ENCODE results near the gene SMAD9.

SMAD9 gene

DNA sequence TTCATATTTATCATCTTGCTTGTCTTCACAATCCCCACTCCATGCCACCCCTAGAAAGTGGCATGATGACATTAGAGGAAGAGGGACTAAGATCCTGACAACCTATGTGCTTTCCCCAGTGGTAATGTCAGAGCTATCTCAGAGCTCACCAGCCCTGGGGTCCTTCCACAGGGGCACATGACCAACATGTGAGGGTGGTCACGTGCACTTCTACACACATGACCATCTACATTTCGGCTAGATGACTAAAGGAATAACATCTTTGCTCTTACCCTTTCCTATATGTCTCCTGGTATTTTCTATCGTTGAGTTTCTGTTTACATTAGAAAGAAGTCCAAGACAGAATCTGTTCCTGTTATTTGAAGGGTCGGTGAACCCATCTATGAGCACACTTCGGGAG, 54.8 kb downstream of the SMAD9 start:
- no peak overlapping the region for H3K27ac Mint-ChIP-seq
- H3K4me3 Mint-ChIP-seq = no peak overlapping the region
- no peaks in the 10 kb centered on the region for H3K9me3 Mint-ChIP-seq
- H3K27me3 Mint-ChIP-seq (ENCODE audit: low read depth) = peaks cover 14% of the 10 kb centered on the region
- no peaks in the 10 kb centered on the region for H3K36me3 Mint-ChIP-seq (ENCODE audit: low read depth)
- peaks cover 3% of the 10 kb centered on the region for H3K4me1 Mint-ChIP-seq (ENCODE audit: low read depth)

DNA sequence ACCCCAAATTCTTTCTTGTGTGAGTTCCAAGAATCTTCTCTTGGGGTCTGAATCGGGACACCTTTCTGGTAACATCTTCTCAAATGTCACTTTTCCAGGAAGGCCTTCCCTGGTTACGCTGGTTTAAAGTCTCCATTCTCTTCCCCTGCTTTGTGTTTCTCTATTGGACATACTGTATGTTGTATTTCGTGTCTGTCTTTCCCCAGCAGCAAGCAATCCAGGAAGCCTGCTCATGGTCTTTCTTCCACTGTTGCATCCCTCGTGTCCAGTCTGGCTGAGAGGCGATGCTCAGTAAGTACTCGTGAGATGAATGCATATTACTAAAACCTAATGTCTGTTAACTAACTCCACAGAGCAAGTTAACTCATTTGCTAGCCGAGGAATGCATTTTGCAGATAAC, 57.3 kb downstream of the SMAD9 start:
- Mint-ChIP-seq H3K4me3 (no peak overlapping the region), H3K27ac (no peak overlapping the region), H3K36me3 (ENCODE audit: low read depth) (no peaks in the 10 kb centered on the region), H3K9me3 (no peaks in the 10 kb centered on the region), H3K27me3 (ENCODE audit: low read depth) (peaks cover 12% of the 10 kb centered on the region), H3K4me1 (ENCODE audit: low read depth) (peaks cover 3% of the 10 kb centered on the region)

- Mint-ChIP-seq H3K27ac (no peak overlapping the region), H3K27me3 (ENCODE audit: low read depth) (peaks cover 10% of the 10 kb centered on the region), H3K4me3 (no peak overlapping the region), H3K4me1 (ENCODE audit: low read depth) (peaks cover 5% of the 10 kb centered on the region), H3K9me3 (no peaks in the 10 kb centered on the region), H3K36me3 (ENCODE audit: low read depth) (no peaks in the 10 kb centered on the region)
These were observed 57.9 kb downstream of the SMAD9 start for GRCh38 chr13:36862002-36862685.

GRCh38 chr13:36859259-36859658, 60.8 kb downstream of the SMAD9 start:
- H3K27me3 Mint-ChIP-seq (ENCODE audit: low read depth) = peaks cover 4% of the 10 kb centered on the region
- no peak overlapping the region for H3K27ac Mint-ChIP-seq
- H3K4me3 Mint-ChIP-seq = no peak overlapping the region

DNA sequence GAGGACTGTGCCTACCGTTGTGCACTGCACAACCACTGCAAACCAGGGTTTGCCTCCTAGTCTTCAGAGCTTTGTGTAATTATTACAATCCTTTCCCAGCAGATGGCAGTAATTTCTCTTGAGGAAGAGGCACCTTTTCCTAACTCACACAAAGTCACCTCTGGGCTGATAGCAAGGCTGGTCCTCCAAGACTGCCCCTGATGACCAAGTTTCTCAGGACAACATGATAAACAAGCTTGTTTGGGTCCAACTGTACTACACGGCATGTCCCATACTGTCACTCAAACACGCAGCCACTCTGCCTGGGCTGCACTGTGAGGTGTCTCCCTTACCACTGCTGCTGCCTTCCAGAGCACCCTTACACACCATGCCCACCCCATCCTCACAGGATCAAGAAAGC, 61.7 kb downstream of the SMAD9 start:
- Mint-ChIP-seq H3K4me1 (ENCODE audit: low read depth) (peaks cover 5% of the 10 kb centered on the region), H3K4me3 (no peak overlapping the region), H3K27ac (no peak overlapping the region), H3K27me3 (ENCODE audit: low read depth) (peaks cover 4% of the 10 kb centered on the region), H3K36me3 (ENCODE audit: low read depth) (no peaks in the 10 kb centered on the region), H3K9me3 (no peaks in the 10 kb centered on the region)

More at GRCh38 chr13:36859259-36859658, 60.8 kb downstream of the SMAD9 start:
- Mint-ChIP-seq H3K36me3 (ENCODE audit: low read depth) (no peaks in the 10 kb centered on the region), H3K9me3 (no peaks in the 10 kb centered on the region), H3K4me1 (ENCODE audit: low read depth) (peaks cover 5% of the 10 kb centered on the region)

DNA sequence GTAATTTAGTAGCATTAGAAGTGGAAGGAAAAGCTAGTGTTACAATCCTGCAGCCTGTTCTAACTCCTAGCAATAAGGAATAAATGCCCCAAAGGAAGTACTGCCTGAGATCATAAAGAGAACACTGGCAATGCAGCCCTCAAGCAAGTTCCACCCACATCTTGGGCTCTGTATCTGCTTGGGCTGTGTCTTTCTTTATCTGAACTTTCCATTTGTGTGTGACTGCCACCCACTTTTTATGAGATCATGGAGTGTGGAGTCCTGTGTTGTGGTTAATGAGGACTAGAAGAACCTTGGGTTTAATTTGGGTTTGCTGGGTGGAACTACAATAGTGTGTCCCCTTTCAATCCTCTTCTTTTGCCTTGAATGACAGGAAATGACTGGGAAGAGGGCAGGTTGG, 62.8 kb downstream of the SMAD9 start:
- H3K4me3 Mint-ChIP-seq = no peak overlapping the region
- H3K27me3 Mint-ChIP-seq (ENCODE audit: low read depth) = peaks cover 4% of the 10 kb centered on the region
- no peak overlapping the region for H3K27ac Mint-ChIP-seq
- H3K4me1 Mint-ChIP-seq (ENCODE audit: low read depth) = peaks cover 4% of the 10 kb centered on the region
- no peaks in the 10 kb centered on the region for H3K9me3 Mint-ChIP-seq
- no peaks in the 10 kb centered on the region for H3K36me3 Mint-ChIP-seq (ENCODE audit: low read depth)

GRCh38 chr13:36850790-36851438, 69.1 kb downstream of the SMAD9 start:
- H3K4me1 Mint-ChIP-seq (ENCODE audit: low read depth) = no peaks in the 10 kb centered on the region
- no peak overlapping the region for H3K4me3 Mint-ChIP-seq
- H3K27ac Mint-ChIP-seq = no peak overlapping the region
- no peaks in the 10 kb centered on the region for H3K9me3 Mint-ChIP-seq
- H3K36me3 Mint-ChIP-seq (ENCODE audit: low read depth) = no peaks in the 10 kb centered on the region
- peaks cover 4% of the 10 kb centered on the region for H3K27me3 Mint-ChIP-seq (ENCODE audit: low read depth)

DNA sequence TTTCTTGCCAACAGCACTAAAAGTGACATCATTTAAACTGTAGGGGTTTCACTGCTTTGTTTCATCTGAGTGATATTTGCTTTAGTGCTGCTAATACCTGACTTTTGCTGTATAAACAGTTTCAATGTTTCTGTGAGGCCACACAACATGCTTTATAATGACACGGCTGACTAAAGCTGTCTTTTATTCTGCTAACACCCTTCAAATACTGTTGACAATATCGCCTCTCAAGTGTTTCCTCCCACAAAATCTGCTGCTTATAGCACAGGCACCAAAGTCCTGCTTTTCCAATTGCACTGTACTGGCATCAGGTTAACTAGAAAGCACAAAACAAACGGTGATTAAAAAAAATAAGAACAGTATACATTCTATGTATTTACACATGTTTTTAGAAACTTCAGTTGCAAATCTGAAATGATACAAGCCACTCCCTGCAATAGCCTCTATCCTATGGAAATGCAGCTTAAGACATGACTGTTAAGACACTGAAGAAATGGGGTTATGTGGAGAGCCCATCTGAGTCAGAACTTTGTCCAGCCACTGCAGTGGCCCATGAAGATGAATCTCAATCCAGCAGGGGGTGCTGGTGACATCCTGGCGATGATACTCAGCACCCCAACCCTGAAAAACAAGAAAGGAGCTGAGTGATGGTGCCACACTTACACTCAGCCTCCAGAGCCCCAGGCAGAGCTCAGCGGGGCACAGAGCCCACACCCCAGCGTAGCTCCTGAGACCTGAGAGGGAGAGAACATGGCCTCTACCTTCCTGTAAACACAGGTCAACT, 71.6 kb downstream of the SMAD9 start:
- Mint-ChIP-seq H3K9me3 (no peaks in the 10 kb centered on the region), H3K27ac (no peak overlapping the region), H3K27me3 (ENCODE audit: low read depth) (peaks cover 4% of the 10 kb centered on the region), H3K4me1 (ENCODE audit: low read depth) (no peaks in the 10 kb centered on the region), H3K4me3 (no peak overlapping the region), H3K36me3 (ENCODE audit: low read depth) (no peaks in the 10 kb centered on the region)

- Mint-ChIP-seq H3K36me3 (ENCODE audit: low read depth) (no peaks in the 10 kb centered on the region), H3K27ac (no peak overlapping the region), H3K9me3 (no peaks in the 10 kb centered on the region), H3K4me1 (ENCODE audit: low read depth) (no peaks in the 10 kb centered on the region), H3K4me3 (no peak overlapping the region), H3K27me3 (ENCODE audit: low read depth) (peaks cover 4% of the 10 kb centered on the region)
These were observed 72.4 kb downstream of the SMAD9 start for GRCh38 chr13:36847606-36848005.

DNA sequence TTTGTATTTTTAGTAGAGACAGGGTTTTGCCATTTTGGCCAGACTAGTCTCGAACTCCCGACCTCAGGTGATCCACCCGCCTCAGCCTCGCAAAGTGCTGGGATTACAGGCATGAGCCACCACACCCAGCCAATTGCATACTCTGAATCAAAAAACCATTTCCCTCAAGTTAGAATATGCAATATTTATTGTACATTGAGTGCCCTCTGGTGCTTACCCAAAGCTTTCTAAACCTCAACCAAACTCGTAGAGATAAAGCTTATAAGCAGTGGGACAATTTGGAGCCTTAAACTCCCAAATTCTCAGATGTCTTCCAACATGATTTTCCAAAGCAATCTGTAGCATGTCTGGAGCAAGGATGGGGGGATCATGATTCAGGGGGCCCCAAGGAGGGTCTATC, 78.6 kb downstream of the SMAD9 start:
- H3K9me3 Mint-ChIP-seq = no peaks in the 10 kb centered on the region
- H3K4me3 Mint-ChIP-seq = no peak overlapping the region
- peaks cover 1% of the 10 kb centered on the region for H3K4me1 Mint-ChIP-seq (ENCODE audit: low read depth)
- peaks cover 3% of the 10 kb centered on the region for H3K36me3 Mint-ChIP-seq (ENCODE audit: low read depth)
- H3K27ac Mint-ChIP-seq = no peak overlapping the region
- H3K27me3 Mint-ChIP-seq (ENCODE audit: low read depth) = no peaks in the 10 kb centered on the region

DNA sequence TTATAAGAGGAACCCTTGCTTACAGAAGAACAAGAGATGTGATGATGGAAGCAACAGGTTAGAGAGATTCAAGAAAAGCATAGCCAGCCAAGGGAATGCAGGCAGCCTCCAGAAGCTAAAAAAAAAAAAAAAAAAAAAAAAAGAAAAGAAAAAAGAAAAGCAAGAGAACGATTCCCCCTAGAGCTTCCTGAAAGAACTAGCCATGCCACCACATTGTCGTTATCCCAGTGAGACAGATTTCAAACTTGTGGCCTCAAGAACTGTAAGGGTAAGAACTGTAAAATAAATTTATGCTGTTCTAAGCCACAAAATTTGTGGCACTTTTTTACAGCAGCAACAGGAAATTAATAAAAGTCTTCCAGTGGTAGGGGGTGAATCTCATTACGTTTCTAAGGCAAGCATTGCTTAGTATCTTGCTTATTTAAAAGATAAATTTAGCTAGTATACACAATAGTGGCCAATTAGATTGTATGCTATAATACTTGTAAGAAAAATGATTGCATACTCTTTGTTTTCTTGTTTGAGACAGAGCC, 79.3 kb downstream of the SMAD9 start:
- Mint-ChIP-seq H3K36me3 (ENCODE audit: low read depth) (peaks cover 3% of the 10 kb centered on the region), H3K4me3 (no peak overlapping the region), H3K9me3 (no peaks in the 10 kb centered on the region), H3K27ac (no peak overlapping the region), H3K4me1 (ENCODE audit: low read depth) (peaks cover 1% of the 10 kb centered on the region), H3K27me3 (ENCODE audit: low read depth) (no peaks in the 10 kb centered on the region)

GRCh38 chr13:36839981-36840380, 80.1 kb downstream of the SMAD9 start:
- Mint-ChIP-seq H3K27ac (no peak overlapping the region), H3K4me1 (ENCODE audit: low read depth) (peaks cover 3% of the 10 kb centered on the region), H3K4me3 (no peak overlapping the region), H3K36me3 (ENCODE audit: low read depth) (peaks cover 4% of the 10 kb centered on the region), H3K27me3 (ENCODE audit: low read depth) (no peaks in the 10 kb centered on the region), H3K9me3 (no peaks in the 10 kb centered on the region)

DNA sequence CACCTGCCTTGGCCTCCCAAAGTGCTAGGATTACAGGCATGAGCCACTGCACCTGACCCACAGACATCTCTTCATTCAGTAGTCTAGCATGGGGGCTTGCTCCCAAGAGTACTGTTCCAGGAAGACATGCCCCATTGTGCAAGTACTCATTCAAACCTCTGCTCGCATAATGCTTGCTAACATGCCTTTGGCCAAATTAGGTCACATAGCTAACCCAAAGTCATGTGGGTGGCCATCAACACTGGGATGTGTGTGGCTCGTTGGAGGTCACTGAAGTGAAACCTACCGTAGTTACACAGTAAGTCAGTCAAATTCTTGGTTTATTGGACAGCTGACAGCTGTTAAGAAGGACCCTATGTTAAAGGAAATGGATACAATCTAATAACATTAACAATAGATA, 80.8 kb downstream of the SMAD9 start:
- peaks cover 3% of the 10 kb centered on the region for H3K4me1 Mint-ChIP-seq (ENCODE audit: low read depth)
- no peaks in the 10 kb centered on the region for H3K27me3 Mint-ChIP-seq (ENCODE audit: low read depth)
- H3K27ac Mint-ChIP-seq = no peak overlapping the region
- no peaks in the 10 kb centered on the region for H3K9me3 Mint-ChIP-seq
- H3K36me3 Mint-ChIP-seq (ENCODE audit: low read depth) = peaks cover 4% of the 10 kb centered on the region
- no peak overlapping the region for H3K4me3 Mint-ChIP-seq

DNA sequence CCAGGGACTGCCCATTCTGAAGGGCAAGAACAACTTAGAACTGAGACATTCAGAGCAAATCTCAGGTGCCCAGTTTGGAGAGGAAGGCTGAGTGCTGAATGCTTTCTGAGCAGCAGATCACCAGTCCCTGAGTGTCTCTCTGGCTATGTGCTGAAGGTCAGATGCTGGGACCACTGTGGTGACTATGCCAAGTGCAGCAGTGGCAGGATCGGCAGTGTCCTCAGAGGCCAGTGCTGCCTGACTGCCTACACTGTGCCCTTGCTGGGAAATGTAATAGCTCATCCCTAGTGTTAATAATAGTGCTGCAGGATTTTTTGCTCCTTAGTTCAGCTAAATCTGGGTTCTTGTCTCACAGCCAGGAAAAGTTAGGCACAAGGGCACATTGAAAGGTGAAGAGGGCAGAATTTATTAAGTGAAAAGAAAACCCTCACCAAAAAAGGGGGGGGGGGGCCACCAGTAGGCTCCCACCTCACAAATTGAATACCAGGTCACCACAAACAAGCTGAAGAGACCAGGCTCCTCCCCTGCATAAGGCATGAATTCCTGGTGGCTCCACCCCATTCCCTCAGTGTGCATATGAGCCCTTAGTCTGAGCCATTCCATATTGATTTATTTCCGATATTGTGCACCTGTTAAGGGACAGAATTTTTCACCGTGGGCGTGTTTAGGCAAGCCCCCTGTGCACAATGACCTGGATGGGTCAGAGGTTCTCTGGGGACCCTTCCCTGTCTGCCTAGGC, 82.5 kb downstream of the SMAD9 start:
- Mint-ChIP-seq H3K4me1 (ENCODE audit: low read depth) (peaks cover 3% of the 10 kb centered on the region), H3K9me3 (no peaks in the 10 kb centered on the region), H3K36me3 (ENCODE audit: low read depth) (peaks cover 4% of the 10 kb centered on the region), H3K4me3 (no peak overlapping the region), H3K27me3 (ENCODE audit: low read depth) (no peaks in the 10 kb centered on the region), H3K27ac (no peak overlapping the region)
